ENCODE data around the gene MRPL2. TPM values are rescaled to one million over a fixed set of nuclear protein-coding genes. Genes with fewer than 3 reads are reported as not detected.

Gene MRPL2
- total RNA-seq, 1 donor from 2014 or later: 42.9 TPM

DNA sequence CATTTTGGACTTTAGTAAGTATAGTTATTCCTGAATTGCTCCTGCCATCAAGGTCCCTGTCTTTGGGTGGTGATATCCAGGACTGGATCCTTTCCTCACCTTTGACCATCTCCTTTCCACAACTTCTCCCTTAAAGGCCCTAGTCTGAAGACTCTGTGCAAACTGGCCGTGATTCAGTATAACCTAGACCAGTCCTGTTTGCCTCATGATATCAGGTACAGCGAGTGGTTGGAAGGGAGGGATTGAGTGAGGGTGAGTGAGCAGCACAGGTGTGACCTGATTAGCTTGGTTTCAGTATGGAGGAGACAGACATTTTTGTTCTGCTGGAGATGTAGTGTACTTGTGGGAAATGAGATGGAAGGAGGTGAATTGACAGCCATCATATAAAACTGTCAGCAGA lies 40.1 kb downstream of the MRPL2 start:
- Mint-ChIP-seq H3K27ac (ENCODE audit: unreplicated experiment) (no peak overlapping the region), H3K9me3 (ENCODE audit: low read depth) (no peaks in the 10 kb centered on the region), H3K4me3 (ENCODE audit: unreplicated experiment) (no peak overlapping the region), H3K4me1 (ENCODE audit: low read depth) (peaks cover 48% of the 10 kb centered on the region), H3K36me3 (ENCODE audit: low read depth) (peaks cover 13% of the 10 kb centered on the region), H3K27me3 (ENCODE audit: low read depth) (no peaks in the 10 kb centered on the region)
- TF ChIP-seq CTCF (IDR thresholded peaks at IDR 0.05): no peak
- DNase-seq (ENCODE audit: low spot score): no peak

DNA sequence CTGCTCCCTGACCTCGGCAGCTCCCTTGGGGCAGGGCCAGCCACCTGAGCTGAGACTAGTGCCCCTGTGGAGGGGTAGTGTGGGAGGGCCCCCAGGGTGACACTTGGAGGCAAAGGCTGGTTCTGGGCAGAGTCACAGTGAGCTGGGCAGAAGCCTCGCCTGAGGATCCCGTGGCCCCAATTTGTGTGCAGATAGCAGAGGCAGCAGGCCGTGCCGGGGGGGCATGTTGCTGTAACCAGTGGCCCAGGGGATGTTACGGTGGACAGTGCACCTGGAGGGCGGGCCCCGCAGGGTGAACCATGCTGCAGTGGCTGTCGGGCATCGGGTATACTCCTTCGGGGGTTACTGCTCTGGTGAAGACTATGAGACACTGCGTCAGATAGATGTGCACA lies 42.3 kb downstream of the MRPL2 start:
- Mint-ChIP-seq H3K9me3 (ENCODE audit: low read depth) (no peaks in the 10 kb centered on the region), H3K27me3 (ENCODE audit: low read depth) (no peaks in the 10 kb centered on the region), H3K4me1 (ENCODE audit: low read depth) (peaks cover 57% of the 10 kb centered on the region), H3K4me3 (ENCODE audit: unreplicated experiment) (peak overlapping the region; percentile 25), H3K27ac (ENCODE audit: unreplicated experiment) (peak overlapping the region; percentile 63), H3K36me3 (ENCODE audit: low read depth) (peaks cover 11% of the 10 kb centered on the region)
- no peak for TF ChIP-seq CTCF (IDR thresholded peaks at IDR 0.05)
- no peak for DNase-seq (ENCODE audit: low spot score)

DNA sequence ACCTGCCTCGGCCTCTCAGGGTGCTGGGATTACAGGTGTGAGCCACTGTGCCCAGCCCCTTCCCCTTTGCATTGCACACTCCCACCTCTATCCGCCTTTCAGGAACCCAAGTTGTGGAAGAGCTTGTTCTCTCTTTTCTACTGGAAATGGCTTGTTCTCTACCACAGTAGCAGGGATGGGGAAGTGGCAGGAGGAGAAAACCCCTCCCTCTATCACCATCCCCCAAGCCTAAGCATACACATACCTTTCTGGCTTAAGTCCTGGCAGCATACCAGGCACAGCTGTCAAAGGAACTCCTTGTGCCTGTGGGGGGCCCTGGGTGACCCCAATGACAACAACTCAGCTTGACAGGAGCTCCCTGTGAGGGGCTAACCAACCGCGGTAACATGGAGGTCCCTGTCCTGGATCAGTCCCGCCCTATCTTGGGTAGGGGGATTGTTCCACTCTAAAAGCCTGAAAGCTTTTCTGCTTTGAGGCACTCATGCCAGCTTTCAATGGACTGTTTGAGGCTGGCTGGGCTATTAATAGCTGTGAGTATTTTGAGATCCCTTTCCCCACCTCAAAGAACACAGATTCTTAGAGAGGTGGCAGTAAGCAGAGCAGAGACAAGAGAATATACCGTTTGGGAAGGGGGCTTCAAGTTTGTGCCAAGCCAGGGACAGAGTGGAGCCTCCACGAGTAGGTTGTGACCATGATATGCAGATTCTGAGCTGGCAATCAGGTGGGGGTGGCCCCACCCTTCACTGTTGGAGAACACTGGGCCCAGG lies 42.9 kb downstream of the MRPL2 start:
- Mint-ChIP-seq H3K27me3 (ENCODE audit: low read depth) (no peaks in the 10 kb centered on the region), H3K4me3 (ENCODE audit: unreplicated experiment) (peak overlapping the region; percentile 44), H3K9me3 (ENCODE audit: low read depth) (no peaks in the 10 kb centered on the region), H3K36me3 (ENCODE audit: low read depth) (peaks cover 14% of the 10 kb centered on the region), H3K27ac (ENCODE audit: unreplicated experiment) (peak overlapping the region; percentile 63), H3K4me1 (ENCODE audit: low read depth) (peaks cover 57% of the 10 kb centered on the region)
- no peak for DNase-seq (ENCODE audit: low spot score)
- TF ChIP-seq CTCF (IDR thresholded peaks at IDR 0.05): no peak

DNA sequence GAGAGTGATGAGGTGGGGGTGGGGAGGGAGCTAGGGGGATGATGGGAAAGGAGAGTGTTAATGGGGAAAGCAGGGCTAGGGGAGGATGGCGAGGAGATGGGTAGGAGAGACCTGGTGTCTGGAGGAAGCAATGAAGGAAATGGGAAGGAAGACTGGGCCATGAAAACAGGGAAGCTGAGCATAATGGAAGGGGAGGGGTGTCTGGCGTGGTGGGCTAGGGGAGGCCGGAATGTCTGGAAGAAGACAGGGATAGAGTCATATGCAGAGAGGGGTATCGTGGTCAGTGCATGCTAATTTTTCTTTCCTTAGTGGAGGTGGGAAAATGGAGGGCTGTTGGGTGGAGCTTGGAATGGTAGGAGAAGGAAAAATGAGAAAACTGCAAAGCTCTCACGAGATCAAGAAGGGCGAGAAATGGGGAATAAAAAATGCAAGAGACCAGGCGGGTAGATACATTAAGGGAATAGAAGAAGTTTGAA lies 44.8 kb downstream of the MRPL2 start:
- H3K4me3 Mint-ChIP-seq (ENCODE audit: unreplicated experiment): peak overlapping the region; percentile 96
- peak overlapping the region; percentile 96 for H3K27ac Mint-ChIP-seq (ENCODE audit: unreplicated experiment)
- DNase-seq (ENCODE audit: low spot score): no peak
- peaks cover 47% of the 10 kb centered on the region for H3K4me1 Mint-ChIP-seq (ENCODE audit: low read depth)
- H3K9me3 Mint-ChIP-seq (ENCODE audit: low read depth): no peaks in the 10 kb centered on the region
- no peaks in the 10 kb centered on the region for H3K27me3 Mint-ChIP-seq (ENCODE audit: low read depth)
- no peak for TF ChIP-seq CTCF (IDR thresholded peaks at IDR 0.05)
- H3K36me3 Mint-ChIP-seq (ENCODE audit: low read depth): peaks cover 18% of the 10 kb centered on the region

DNA sequence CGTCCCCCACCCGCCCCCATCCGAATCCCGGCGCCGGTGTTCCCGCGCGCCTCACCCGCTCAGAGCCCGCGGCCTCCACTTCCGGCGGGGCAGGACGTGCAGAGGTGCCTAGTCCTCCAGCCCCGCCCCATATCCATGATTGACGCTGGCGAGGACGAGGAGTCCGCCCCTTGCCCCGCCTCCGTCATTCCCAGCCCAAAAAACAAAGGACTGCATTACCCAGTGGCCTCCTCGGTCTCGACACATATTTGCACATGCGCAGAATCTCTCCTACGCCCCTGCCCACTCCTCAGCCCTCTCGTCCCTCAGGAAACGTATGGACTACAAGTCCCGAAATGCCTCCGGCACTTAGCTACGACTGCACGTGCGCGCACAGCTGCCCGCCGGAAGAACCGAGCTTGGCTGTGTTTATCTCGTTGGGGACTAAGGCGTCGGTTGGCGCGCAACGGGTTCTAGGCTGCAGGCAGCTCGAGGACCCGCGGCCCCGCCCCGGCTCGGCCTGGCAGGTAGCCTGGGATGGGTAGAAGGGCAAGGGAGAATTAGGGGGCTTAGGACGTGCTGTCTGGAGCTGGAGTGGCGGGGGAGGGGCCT lies 45.3 kb downstream of the MRPL2 start, which contains the start of the genes KLHDC3 and MEA1:
Gene KLHDC3, plus strand, starts transcription at position 407 of the 591 bp plus-strand sequence. CDS start 2,944 bp downstream, outside the sequence.
Gene MEA1, minus strand, starts transcription at position 104 of the 591 bp plus-strand sequence. CDS start 133 bp downstream, outside the sequence.
- Mint-ChIP-seq H3K36me3 (ENCODE audit: low read depth) (peaks cover 17% of the 10 kb centered on the region), H3K4me1 (ENCODE audit: low read depth) (peaks cover 47% of the 10 kb centered on the region), H3K27me3 (ENCODE audit: low read depth) (no peaks in the 10 kb centered on the region), H3K27ac (ENCODE audit: unreplicated experiment) (peak within 1 kb of the TSS; percentile 96), H3K4me3 (ENCODE audit: unreplicated experiment) (peak within 1 kb of the TSS; percentile 96), H3K9me3 (ENCODE audit: low read depth) (no peaks in the 10 kb centered on the region)
- peak; percentile 98 for DNase-seq (ENCODE audit: low spot score)
- TF ChIP-seq CTCF (IDR thresholded peaks at IDR 0.05): no peak
